ENCODE measurements around the gene AKNA.

Gene AKNA

GRCh38 chr9:114430457-114430856 lies 42.7 kb upstream of the AKNA start:
- TF ChIP-seq REST (IDR thresholded peaks at IDR 0.05; ENCODE audit: insufficient read depth in 1 of 2, low read depth in 2 of 2, low read length in 2 of 2) (no peak), SIN3A (IDR thresholded peaks at IDR 0.05; ENCODE audit: borderline replicate concordance, insufficient read depth, low read length) (no peak), FOXP2 (optimal IDR thresholded peaks at IDR 0.05; ENCODE audit: borderline replicate concordance, extremely low read depth, extremely low read length, insufficient read depth) (no peak), TAF1 (IDR thresholded peaks at IDR 0.05; ENCODE audit: borderline replicate concordance, insufficient read depth, low read length) (no peak), POLR2AphosphoS5 (IDR thresholded peaks at IDR 0.05; ENCODE audit: low read depth, low read length) (no peak)

GRCh38 chr9:114429488-114429887 lies 41.7 kb upstream of the AKNA start:
- TF ChIP-seq TAF1 (IDR thresholded peaks at IDR 0.05; ENCODE audit: borderline replicate concordance, insufficient read depth, low read length) (no peak), POLR2AphosphoS5 (IDR thresholded peaks at IDR 0.05; ENCODE audit: low read depth, low read length) (no peak), REST (IDR thresholded peaks at IDR 0.05; ENCODE audit: insufficient read depth in 1 of 2, low read depth in 2 of 2, low read length in 2 of 2) (no peak), FOXP2 (optimal IDR thresholded peaks at IDR 0.05; ENCODE audit: borderline replicate concordance, extremely low read depth, extremely low read length, insufficient read depth) (no peak), SIN3A (IDR thresholded peaks at IDR 0.05; ENCODE audit: borderline replicate concordance, insufficient read depth, low read length) (no peak)

- TF ChIP-seq FOXP2 (optimal IDR thresholded peaks at IDR 0.05; ENCODE audit: borderline replicate concordance, extremely low read depth, extremely low read length, insufficient read depth) (no peak), TAF1 (IDR thresholded peaks at IDR 0.05; ENCODE audit: borderline replicate concordance, insufficient read depth, low read length) (no peak), POLR2AphosphoS5 (IDR thresholded peaks at IDR 0.05; ENCODE audit: low read depth, low read length) (no peak), REST (IDR thresholded peaks at IDR 0.05; ENCODE audit: insufficient read depth in 1 of 2, low read depth in 2 of 2, low read length in 2 of 2) (no peak), SIN3A (IDR thresholded peaks at IDR 0.05; ENCODE audit: borderline replicate concordance, insufficient read depth, low read length) (no peak)
These were observed 40.7 kb upstream of the AKNA start for GRCh38 chr9:114428466-114428865.

GRCh38 chr9:114427644-114428043 lies 39.9 kb upstream of the AKNA start:
- TF ChIP-seq REST (IDR thresholded peaks at IDR 0.05; ENCODE audit: insufficient read depth in 1 of 2, low read depth in 2 of 2, low read length in 2 of 2) = no peak
- no peak for TF ChIP-seq SIN3A (IDR thresholded peaks at IDR 0.05; ENCODE audit: borderline replicate concordance, insufficient read depth, low read length)
- no peak for TF ChIP-seq FOXP2 (optimal IDR thresholded peaks at IDR 0.05; ENCODE audit: borderline replicate concordance, extremely low read depth, extremely low read length, insufficient read depth)
- TF ChIP-seq TAF1 (IDR thresholded peaks at IDR 0.05; ENCODE audit: borderline replicate concordance, insufficient read depth, low read length) = no peak
- TF ChIP-seq POLR2AphosphoS5 (IDR thresholded peaks at IDR 0.05; ENCODE audit: low read depth, low read length) = no peak

Measured in PFSK-1 (cell line).